Stimulated activated CD8-positive, alpha-beta memory T cell treated with anti-CD3 and anti-CD28 coated beads, Interleukin-15, amount 100 ng/mL, for 48 hours (primary cell): ENCODE data around the gene CD80.

Experiments used
- DNase-seq, 2 donors: peaks; one replicate each; pipeline ENCODE4 v3.0.0-alpha.2; 2020; ENCODE audit warnings: low read depth in 2 of 2

The CD80 gene

GRCh38 chr3:119497820-119498185 lies 61.6 kb downstream of the CD80 start:
- no peak for DNase-seq

GRCh38 chr3:119494597-119494996 lies 64.8 kb downstream of the CD80 start:
- DNase-seq, result no peak

- no peak for DNase-seq
Observed at GRCh38 chr3:119492810-119493209, 66.6 kb downstream of the CD80 start.

- no peak for DNase-seq
Observed at GRCh38 chr3:119492128-119492527, 67.3 kb downstream of the CD80 start.

GRCh38 chr3:119490153-119490552 lies 69.3 kb downstream of the CD80 start:
- no peak for DNase-seq

GRCh38 chr3:119485563-119485962 lies 73.9 kb downstream of the CD80 start:
- DNase-seq, result no peak

- no peak for DNase-seq
Observed at GRCh38 chr3:119483101-119483500, 76.3 kb downstream of the CD80 start.

- no peak for DNase-seq
Observed at GRCh38 chr3:119481079-119481478, 78.3 kb downstream of the CD80 start.
